OCI-LY1 (cell line): ENCODE measurements around the gene GLT6D1.

Source experiments
- CTCF ChIP-seq: fragments of 200-600 bp; sonication (generic), shearing (Covaris generic); IDR thresholded peaks from 2 replicates; pipeline ENCODE4 v1.5.1; 2017; ENCODE audit warnings: mild to moderate bottlenecking, antibody characterized with exemption, low read length, moderate library complexity, mixed read lengths
- EZH2 ChIP-seq: fragments of 200-600 bp; sonication (generic), shearing (Covaris generic); IDR thresholded peaks from 2 replicates; pipeline ENCODE4 v1.8.0; 2017; ENCODE audit warnings: borderline replicate concordance, mixed run types, mild to moderate bottlenecking, antibody characterized with exemption, low read length, moderate library complexity, mixed read lengths

- TF ChIP-seq CTCF (no peak), EZH2 (no peak)
Observed at GRCh38 chr9:135622415-135623020, 16.8 kb downstream of the GLT6D1 start.
